Neural cell (in vitro differentiated cells): ENCODE measurements around the gene C11orf21. TPM values are rescaled to one million over a fixed set of nuclear protein-coding genes. Genes with fewer than 3 reads are reported as not detected.

Source experiments
- H2AFZ ChIP-seq: fragments of 200-600, 300-800 bp; sonication (generic), shearing (Covaris generic); 2 replicates; pipeline ENCODE4 v1.6.0; 2014; ENCODE audit warnings: low read depth, mild to moderate bottlenecking, antibody characterized with exemption, low read length, moderate library complexity
- H3F3A ChIP-seq: fragments of 200-600 bp; shearing (Covaris generic); 2 replicates; pipeline ENCODE4 v1.6.1; 2016; ENCODE audit warnings: mild to moderate bottlenecking, moderate library complexity, mixed read lengths, antibody characterized with exemption, low read length; ENCODE audit not compliant: insufficient read depth, poor library complexity, severe bottlenecking
- H3K27ac ChIP-seq: fragments of 200-600, 300-800 bp; sonication (generic), shearing (Covaris generic); 2 replicates; pipeline ENCODE4 v1.5.1; 2014; ENCODE audit warnings: mild to moderate bottlenecking, low read length, moderate library complexity
- H3K27me3 ChIP-seq: fragments of 300-800, 200-600 bp; sonication (generic), shearing (Covaris generic); 2 replicates; pipeline ENCODE4 v1.6.0; 2014; ENCODE audit warnings: mild to moderate bottlenecking, low read depth, low read length, moderate library complexity; ENCODE audit not compliant: insufficient read depth
- H3K36me3 ChIP-seq: fragments of 300-800, 200-600 bp; sonication (generic), shearing (Covaris generic); 2 replicates; pipeline ENCODE4 v1.5.1; 2014; ENCODE audit warnings: mild to moderate bottlenecking, antibody characterized with exemption, low read length, moderate library complexity; ENCODE audit not compliant: insufficient read depth
- H3K4me2 ChIP-seq: fragments of 300-800, 200-600 bp; sonication (generic), shearing (Covaris generic); 2 replicates; pipeline ENCODE4 v1.6.0; 2014; ENCODE audit warnings: mild to moderate bottlenecking, low read length
- H3K4me3 ChIP-seq: fragments of 300-800, 200-600 bp; sonication (generic), shearing (Covaris generic); 2 replicates; pipeline ENCODE4 v1.5.1; 2014; ENCODE audit warnings: mild to moderate bottlenecking, low read length, moderate library complexity
- H3K79me2 ChIP-seq: fragments of 200-600 bp; shearing (Covaris generic); replicated peaks from 2 replicates; pipeline ENCODE4 v1.6.0; 2014; ENCODE audit warnings: mild to moderate bottlenecking, low read length, moderate library complexity; ENCODE audit not compliant: insufficient read depth
- H3K9ac ChIP-seq: fragments of 300-800, 200-600 bp; sonication (generic), shearing (Covaris generic); 2 replicates; pipeline ENCODE4 v1.6.1; 2016; ENCODE audit warnings: mild to moderate bottlenecking, low read length, mixed read lengths
- H3K9me2 ChIP-seq: fragments of 200-600 bp; shearing (Covaris generic); 2 replicates; pipeline ENCODE4 v1.6.1; 2016; ENCODE audit warnings: mild to moderate bottlenecking, low read length, mixed read lengths; ENCODE audit not compliant: insufficient read depth
- H3K9me3 ChIP-seq: fragments of 200-600, 300-800 bp; sonication (generic), shearing (Covaris generic); 2 replicates; pipeline ENCODE4 v1.6.1; 2016; ENCODE audit warnings: mild to moderate bottlenecking, mixed run types, low read length, moderate library complexity, mixed read lengths
- H4K20me1 ChIP-seq: fragments of 200-600 bp; shearing (Covaris generic); 2 replicates; pipeline ENCODE4 v1.6.1; 2016; ENCODE audit warnings: mild to moderate bottlenecking, mixed run types; ENCODE audit not compliant: insufficient read depth
- EP300 ChIP-seq: fragments of 450-650 bp; conservative IDR thresholded peaks from 2 replicates; pipeline ENCODE4 v1.6.1; 2014; ENCODE audit warnings: antibody characterized with exemption, mild to moderate bottlenecking, moderate library complexity; ENCODE audit not compliant: poor library complexity, severe bottlenecking
- EZH2 ChIP-seq: fragments of 200-600, 300-800 bp; shearing (Covaris generic), sonication (generic); IDR thresholded peaks from 2 replicates; pipeline ENCODE4 v1.6.1; 2014; ENCODE audit warnings: antibody characterized with exemption, low read length, borderline replicate concordance, mild to moderate bottlenecking; ENCODE audit not compliant: insufficient read depth, poor library complexity, severe bottlenecking
- MXI1 ChIP-seq: fragments of 450-650 bp; conservative IDR thresholded peaks from 2 replicates; pipeline ENCODE4 v1.6.1; 2014; ENCODE audit warnings: antibody characterized with exemption, mild to moderate bottlenecking; ENCODE audit not compliant: poor library complexity, severe bottlenecking
- POLR2AphosphoS5 ChIP-seq: IDR thresholded peaks from 2 replicates; pipeline ENCODE4 v1.6.1; 2012
- RAD21 ChIP-seq: fragments of 450-650 bp; conservative IDR thresholded peaks from 2 replicates; pipeline ENCODE4 v1.6.1; 2014; ENCODE audit warnings: antibody characterized with exemption, mild to moderate bottlenecking, moderate library complexity
- REST ChIP-seq: IDR thresholded peaks from 2 replicates; pipeline ENCODE4 v1.6.1; 2012; ENCODE audit warnings: borderline replicate concordance
- SMC3 ChIP-seq: fragments of 450-650 bp; conservative IDR thresholded peaks from 2 replicates; pipeline ENCODE4 v1.6.1; 2014; ENCODE audit warnings: antibody characterized with exemption, mild to moderate bottlenecking, moderate library complexity; ENCODE audit not compliant: poor library complexity
- TAF1 ChIP-seq: IDR thresholded peaks from 2 replicates; pipeline ENCODE4 v1.6.1; 2012; ENCODE audit warnings: low read depth
- polyA plus RNA-seq: library from polyadenylated mRNA; depleted of rRNA; stranded (reverse); fragments of >200 nt; gene quantifications from 2 replicates; pipeline ENCODE4 v1.2.3, GENCODE V29; 2014
- TF ChIP-seq, protein P1 (sequence below): fragments of 450-650 bp; IDR thresholded peaks from 2 replicates; pipeline ENCODE4 v1.5.1; 2014; ENCODE audit warnings: antibody characterized with exemption, mild to moderate bottlenecking, moderate library complexity; ENCODE audit not compliant: poor library complexity, severe bottlenecking

The C11orf21 gene
- polyA plus RNA-seq, 1 donor from 2014 or later = not detected

DNA sequence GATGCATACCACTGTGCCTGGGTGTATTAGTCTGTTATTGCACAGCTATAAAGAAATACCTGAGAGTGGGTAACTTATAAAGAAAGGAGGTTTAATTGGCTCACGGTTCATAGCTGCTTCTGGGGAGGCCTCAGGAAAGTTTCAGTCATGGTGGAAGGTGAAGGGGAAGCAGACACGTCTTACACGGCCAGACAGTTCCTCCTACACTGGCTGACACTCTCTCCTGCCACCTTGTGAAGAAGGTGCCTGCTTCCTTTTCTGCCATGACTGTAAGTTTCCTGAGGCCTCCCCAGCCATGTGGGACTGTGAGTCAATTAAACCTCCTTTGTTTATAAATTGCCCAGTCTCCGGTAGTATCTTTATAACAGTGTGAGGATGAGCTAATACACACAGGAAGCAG, 41.8 kb upstream of the C11orf21 start:
- TF ChIP-seq MXI1 (no peak), REST (no peak), SMC3 (no peak), TAF1 (no peak), POLR2AphosphoS5 (no peak), RAD21 (no peak), EZH2 (no peak), EP300 (no peak)
- TF ChIP-seq, protein P1, sequence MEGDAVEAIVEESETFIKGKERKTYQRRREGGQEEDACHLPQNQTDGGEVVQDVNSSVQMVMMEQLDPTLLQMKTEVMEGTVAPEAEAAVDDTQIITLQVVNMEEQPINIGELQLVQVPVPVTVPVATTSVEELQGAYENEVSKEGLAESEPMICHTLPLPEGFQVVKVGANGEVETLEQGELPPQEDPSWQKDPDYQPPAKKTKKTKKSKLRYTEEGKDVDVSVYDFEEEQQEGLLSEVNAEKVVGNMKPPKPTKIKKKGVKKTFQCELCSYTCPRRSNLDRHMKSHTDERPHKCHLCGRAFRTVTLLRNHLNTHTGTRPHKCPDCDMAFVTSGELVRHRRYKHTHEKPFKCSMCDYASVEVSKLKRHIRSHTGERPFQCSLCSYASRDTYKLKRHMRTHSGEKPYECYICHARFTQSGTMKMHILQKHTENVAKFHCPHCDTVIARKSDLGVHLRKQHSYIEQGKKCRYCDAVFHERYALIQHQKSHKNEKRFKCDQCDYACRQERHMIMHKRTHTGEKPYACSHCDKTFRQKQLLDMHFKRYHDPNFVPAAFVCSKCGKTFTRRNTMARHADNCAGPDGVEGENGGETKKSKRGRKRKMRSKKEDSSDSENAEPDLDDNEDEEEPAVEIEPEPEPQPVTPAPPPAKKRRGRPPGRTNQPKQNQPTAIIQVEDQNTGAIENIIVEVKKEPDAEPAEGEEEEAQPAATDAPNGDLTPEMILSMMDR = no peak
- no peaks in the 10 kb centered on the region for H3K36me3 ChIP-seq
- no peaks in the 10 kb centered on the region for H3K27me3 ChIP-seq
- no peaks in the 10 kb centered on the region for H3K9me2 ChIP-seq
- no peaks in the 10 kb centered on the region for H3F3A ChIP-seq
- no peak overlapping the region for H3K4me3 ChIP-seq
- H2AFZ ChIP-seq = no peak overlapping the region
- H3K27ac ChIP-seq = no peak overlapping the region
- no peak overlapping the region for H3K9ac ChIP-seq
- H3K4me2 ChIP-seq = no peak overlapping the region
- H3K9me3 ChIP-seq = peaks cover 4% of the 10 kb centered on the region
- no peaks in the 10 kb centered on the region for H4K20me1 ChIP-seq
- H3K79me2 ChIP-seq = no peaks in the 10 kb centered on the region

DNA sequence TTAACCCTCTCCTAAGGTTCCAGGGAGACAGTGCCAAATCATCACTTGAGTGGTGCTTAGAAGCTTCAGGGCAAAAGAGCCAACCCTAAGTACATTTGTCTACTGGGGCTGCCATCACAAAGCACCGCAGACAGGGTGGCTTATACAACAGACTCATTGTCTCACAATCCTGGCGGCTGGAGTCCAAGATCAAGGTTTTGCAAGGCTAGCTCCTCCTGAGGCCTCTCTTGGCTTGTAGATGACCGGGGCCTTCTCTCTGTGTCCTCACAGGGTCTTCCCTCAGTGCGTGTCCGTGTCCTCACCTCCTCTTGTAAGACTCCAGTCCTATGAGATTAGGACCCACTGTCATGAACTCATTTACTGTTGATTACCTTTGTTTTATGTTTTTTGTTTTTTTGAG, 41.3 kb upstream of the C11orf21 start:
- Histone ChIP-seq H3K79me2 (no peaks in the 10 kb centered on the region), H2AFZ (no peak overlapping the region), H3K9me2 (no peaks in the 10 kb centered on the region), H3K4me3 (no peak overlapping the region), H3K4me2 (no peak overlapping the region), H4K20me1 (no peaks in the 10 kb centered on the region), H3F3A (no peaks in the 10 kb centered on the region), H3K36me3 (no peaks in the 10 kb centered on the region), H3K27ac (no peak overlapping the region), H3K9ac (no peak overlapping the region), H3K27me3 (no peaks in the 10 kb centered on the region), H3K9me3 (peaks cover 4% of the 10 kb centered on the region)
- TF ChIP-seq EZH2 = no peak
- no peak for TF ChIP-seq REST
- TF ChIP-seq, protein P1 = no peak
- no peak for TF ChIP-seq POLR2AphosphoS5
- no peak for TF ChIP-seq MXI1
- TF ChIP-seq TAF1 = no peak
- TF ChIP-seq SMC3 = no peak
- no peak for TF ChIP-seq RAD21
- no peak for TF ChIP-seq EP300
